ENCODE data around the gene DCHS1.

The DCHS1 gene

GRCh38 chr11:6681949-6682348, 26.3 kb upstream of the DCHS1 start:
- H3K4me3 ChIP-seq (ENCODE audit: low read depth, low read length) = peak overlapping the region; percentile 99
- DNase-seq (ENCODE audit: low read depth) = peak; percentile 40
- no peak for TF ChIP-seq CTCF (conservative IDR thresholded peaks at IDR 0.05; ENCODE audit: low read depth, low read length)

GRCh38 chr11:6681505-6681904, 25.9 kb upstream of the DCHS1 start:
- peak overlapping the region; percentile 99 for H3K4me3 ChIP-seq (ENCODE audit: low read depth, low read length)
- no peak for DNase-seq (ENCODE audit: low read depth)
- TF ChIP-seq CTCF (conservative IDR thresholded peaks at IDR 0.05; ENCODE audit: low read depth, low read length) = no peak

GRCh38 chr11:6677018-6677417, 21.4 kb upstream of the DCHS1 start:
- DNase-seq (ENCODE audit: low read depth) = no peak
- TF ChIP-seq CTCF (conservative IDR thresholded peaks at IDR 0.05; ENCODE audit: low read depth, low read length) = no peak
- no peak overlapping the region for H3K4me3 ChIP-seq (ENCODE audit: low read depth, low read length)

GRCh38 chr11:6674862-6675261, 19.3 kb upstream of the DCHS1 start:
- no peak for DNase-seq (ENCODE audit: low read depth)
- no peak overlapping the region for H3K4me3 ChIP-seq (ENCODE audit: low read depth, low read length)
- no peak for TF ChIP-seq CTCF (conservative IDR thresholded peaks at IDR 0.05; ENCODE audit: low read depth, low read length)

GRCh38 chr11:6674219-6674597, 18.6 kb upstream of the DCHS1 start:
- H3K4me3 ChIP-seq (ENCODE audit: low read depth, low read length) = no peak overlapping the region
- TF ChIP-seq CTCF (conservative IDR thresholded peaks at IDR 0.05; ENCODE audit: low read depth, low read length) = no peak

GRCh38 chr11:6673523-6674218, 18.1 kb upstream of the DCHS1 start:
- no peak for DNase-seq (ENCODE audit: low read depth)
- no peak overlapping the region for H3K4me3 ChIP-seq (ENCODE audit: low read depth, low read length)
- TF ChIP-seq CTCF (conservative IDR thresholded peaks at IDR 0.05; ENCODE audit: low read depth, low read length) = no peak

More at GRCh38 chr11:6674219-6674597, 18.6 kb upstream of the DCHS1 start:
- no peak for DNase-seq (ENCODE audit: low read depth)

- no peak overlapping the region for H3K4me3 ChIP-seq (ENCODE audit: low read depth, low read length)
- no peak for DNase-seq (ENCODE audit: low read depth)
- no peak for TF ChIP-seq CTCF (conservative IDR thresholded peaks at IDR 0.05; ENCODE audit: low read depth, low read length)
Observed at GRCh38 chr11:6671991-6672390, 16.4 kb upstream of the DCHS1 start.
